IgD-negative memory B cell (primary cell): ENCODE data around the gene BAZ1B. TPM values are rescaled to one million over a fixed set of nuclear protein-coding genes. Genes with fewer than 3 reads are reported as not detected.
"Not testable (repeated sequence)": the region's sequence is repeated elsewhere in the genome, so short reads cannot be mapped to it uniquely, and the experiment has no call there.

Experiments used
- H3K27ac Mint-ChIP-seq, 3 donors: one replicate each; pipeline ENCODE4 v1.8.0; 2020 to 2022; ENCODE audit warnings: mild to moderate bottlenecking in 3 of 3, mixed read lengths in 3 of 3, moderate library complexity in 1 of 3
- H3K27me3 Mint-ChIP-seq: one replicate; pipeline ENCODE4 v1.8.0; 2021; ENCODE audit warnings: mixed read lengths
- H3K36me3 Mint-ChIP-seq: one replicate; pipeline ENCODE4 v1.8.0; 2020; ENCODE audit warnings: mild to moderate bottlenecking, mixed read lengths
- H3K4me1 Mint-ChIP-seq, 3 donors: one replicate each; pipeline ENCODE4 v1.8.0; 2020 to 2022; ENCODE audit warnings: mixed read lengths in 3 of 3, mild to moderate bottlenecking in 1 of 3
- H3K4me3 Mint-ChIP-seq, 4 donors: one replicate each; pipeline ENCODE4 v1.8.0; 2020 to 2022; ENCODE audit warnings: mild to moderate bottlenecking in 4 of 4, mixed read lengths in 4 of 4, moderate library complexity in 3 of 4
- H3K9me3 Mint-ChIP-seq, 3 donors: one replicate each; pipeline ENCODE4 v1.8.0; 2020 to 2021; ENCODE audit warnings: mixed read lengths in 3 of 3, mild to moderate bottlenecking in 1 of 3
- polyA plus RNA-seq: library from polyadenylated mRNA; unstranded; fragments of 300-500 nt; fragmentation: Illumina TruSeq; gene quantifications from one replicate; pipeline ENCODE4 v1.2.3, GENCODE V29; 2021

The BAZ1B gene
- polyA plus RNA-seq, 1 donor from 2014 or later = 22.4 TPM

DNA sequence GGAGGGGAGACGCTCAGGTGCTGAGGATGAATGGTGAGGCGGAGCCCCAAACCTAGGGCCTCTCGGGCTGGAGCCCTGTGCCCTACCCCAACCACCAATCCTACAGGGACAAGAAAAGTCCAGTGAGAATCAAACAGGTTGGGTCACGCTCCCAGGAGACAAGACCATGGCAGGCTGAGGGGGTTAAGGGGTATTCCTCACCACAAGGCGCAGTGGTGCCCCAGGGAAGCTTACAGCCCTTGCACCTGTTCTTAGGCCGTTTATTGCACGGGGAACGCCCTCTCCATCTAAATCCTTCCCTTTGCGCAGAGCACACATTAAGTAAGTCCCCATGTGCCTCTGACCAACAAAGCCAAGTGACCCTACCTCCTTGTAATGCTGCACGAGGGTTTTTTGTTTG is 85.0 kb downstream of the BAZ1B start:
- no peak overlapping the region for H3K27ac Mint-ChIP-seq

DNA sequence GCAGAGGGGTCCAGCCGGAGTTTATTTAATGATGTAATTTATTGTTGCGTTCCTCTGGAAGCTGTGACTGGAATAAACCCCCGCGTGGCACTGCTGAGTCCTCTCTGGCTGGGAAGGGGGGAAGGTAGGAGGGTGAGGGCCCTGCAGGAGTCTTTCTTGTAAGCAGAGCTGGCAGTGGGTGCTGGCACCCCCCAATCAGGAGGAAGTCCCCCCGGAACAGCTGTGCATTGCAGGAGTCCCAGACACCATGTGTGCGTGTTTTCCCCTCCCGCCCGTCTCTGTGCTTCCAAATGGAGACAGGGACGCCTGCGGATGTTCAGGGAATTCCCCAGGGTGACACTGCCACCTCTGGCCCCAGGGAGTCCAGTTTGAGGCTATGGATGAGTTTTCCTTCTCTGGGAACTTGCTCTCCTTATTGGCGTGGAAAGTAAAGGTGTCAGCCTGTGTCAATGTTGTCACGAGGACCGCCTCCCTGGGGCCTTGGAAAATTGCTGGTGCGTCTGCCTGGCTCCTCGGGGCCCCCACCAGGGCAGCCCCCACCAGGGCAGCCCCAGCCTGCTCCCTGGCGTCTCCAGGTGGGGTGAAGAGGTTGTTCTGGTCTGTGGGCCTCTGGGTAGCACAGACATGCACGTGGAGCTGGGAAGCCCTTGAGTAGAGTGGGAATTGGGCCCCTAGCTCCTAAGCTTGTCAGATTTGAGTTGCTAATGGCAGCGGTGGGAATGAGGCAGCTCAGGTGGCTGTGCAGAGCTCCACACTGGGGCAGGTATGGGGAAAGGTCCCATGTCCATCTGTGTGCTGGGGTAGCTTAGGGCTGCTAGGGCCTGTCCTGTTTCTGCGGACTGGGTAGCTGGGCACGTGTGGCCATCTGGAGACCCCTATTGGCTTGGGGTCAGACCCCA is 85.8 kb downstream of the BAZ1B start:
- H3K27ac Mint-ChIP-seq = no peak overlapping the region
- H3K36me3 Mint-ChIP-seq = no peaks in the 10 kb centered on the region
- peaks cover 0 to 5% (median 0%) of the 10 kb centered on the region in 3 donors for H3K9me3 Mint-ChIP-seq

More for the DNA sequence above, 85.0 kb downstream of the BAZ1B start:
- no peaks in the 10 kb centered on the region for H3K4me1 Mint-ChIP-seq
- H3K27me3 Mint-ChIP-seq = peaks cover 5% of the 10 kb centered on the region
- H3K4me3 Mint-ChIP-seq = no peak overlapping the region
- peaks cover 0 to 1% (median 0%) of the 10 kb centered on the region in 3 donors for H3K9me3 Mint-ChIP-seq
- H3K36me3 Mint-ChIP-seq = no peaks in the 10 kb centered on the region

DNA sequence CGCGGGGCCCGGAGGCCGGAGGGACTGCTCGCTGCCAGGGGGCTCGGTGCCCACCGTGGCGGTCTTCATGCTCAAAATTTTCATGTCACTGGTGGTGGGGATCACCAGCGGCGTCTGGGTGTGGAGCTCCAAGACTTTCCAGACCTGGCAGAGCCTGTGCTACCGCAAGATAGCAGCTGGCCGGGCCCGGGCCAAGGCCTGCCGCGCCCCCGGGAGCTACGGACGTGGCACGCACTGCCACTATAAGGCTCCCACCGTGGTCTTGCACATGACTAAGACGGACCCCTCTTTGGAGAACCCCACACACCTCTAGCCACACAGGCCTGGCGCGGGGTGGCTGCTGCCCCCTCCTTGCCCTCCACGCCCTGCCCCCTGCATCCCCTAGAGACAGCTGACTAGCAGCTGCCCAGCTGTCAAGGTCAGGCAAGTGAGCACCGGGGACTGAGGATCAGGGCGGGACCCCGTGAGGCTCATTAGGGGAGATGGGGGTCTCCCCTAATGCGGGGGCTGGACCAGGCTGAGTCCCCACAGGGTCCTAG is 86.6 kb downstream of the BAZ1B start:
- H3K27ac Mint-ChIP-seq = peak overlapping the region in 1 of 3 donors; percentile 71
- peaks cover 9% of the 10 kb centered on the region for H3K27me3 Mint-ChIP-seq
- H3K4me3 Mint-ChIP-seq = no peak overlapping the region
- H3K4me1 Mint-ChIP-seq = no peaks in the 10 kb centered on the region
- peaks cover 0 to 5% (median 0%) of the 10 kb centered on the region in 3 donors for H3K9me3 Mint-ChIP-seq
- no peaks in the 10 kb centered on the region for H3K36me3 Mint-ChIP-seq

More for the DNA sequence above, 85.8 kb downstream of the BAZ1B start:
- H3K4me3 Mint-ChIP-seq = peak overlapping the region in 1 of 4 donors; percentile 47
- H3K27me3 Mint-ChIP-seq = peaks cover 7% of the 10 kb centered on the region
- H3K4me1 Mint-ChIP-seq = no peaks in the 10 kb centered on the region

DNA sequence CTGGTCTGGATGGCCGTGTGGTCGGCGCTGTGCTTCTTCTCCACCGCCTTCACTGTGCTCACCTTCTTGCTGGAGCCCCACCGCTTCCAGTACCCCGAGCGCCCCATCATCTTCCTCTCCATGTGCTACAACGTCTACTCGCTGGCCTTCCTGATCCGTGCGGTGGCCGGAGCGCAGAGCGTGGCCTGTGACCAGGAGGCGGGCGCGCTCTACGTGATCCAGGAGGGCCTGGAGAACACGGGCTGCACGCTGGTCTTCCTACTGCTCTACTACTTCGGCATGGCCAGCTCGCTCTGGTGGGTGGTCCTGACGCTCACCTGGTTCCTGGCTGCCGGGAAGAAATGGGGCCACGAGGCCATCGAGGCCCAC is 87.4 kb downstream of the BAZ1B start:
- peak overlapping the region in 3 of 4 donors; percentile 68 to 79 (median 70) for H3K4me3 Mint-ChIP-seq
- H3K27me3 Mint-ChIP-seq = peaks cover 12% of the 10 kb centered on the region
- H3K36me3 Mint-ChIP-seq = no peaks in the 10 kb centered on the region
- H3K4me1 Mint-ChIP-seq = peaks cover 0 to 2% (median 0%) of the 10 kb centered on the region in 3 donors
- peak overlapping the region in 1 of 3 donors; percentile 71 for H3K27ac Mint-ChIP-seq
- H3K9me3 Mint-ChIP-seq = peaks cover 0 to 5% (median 0%) of the 10 kb centered on the region in 3 donors

DNA sequence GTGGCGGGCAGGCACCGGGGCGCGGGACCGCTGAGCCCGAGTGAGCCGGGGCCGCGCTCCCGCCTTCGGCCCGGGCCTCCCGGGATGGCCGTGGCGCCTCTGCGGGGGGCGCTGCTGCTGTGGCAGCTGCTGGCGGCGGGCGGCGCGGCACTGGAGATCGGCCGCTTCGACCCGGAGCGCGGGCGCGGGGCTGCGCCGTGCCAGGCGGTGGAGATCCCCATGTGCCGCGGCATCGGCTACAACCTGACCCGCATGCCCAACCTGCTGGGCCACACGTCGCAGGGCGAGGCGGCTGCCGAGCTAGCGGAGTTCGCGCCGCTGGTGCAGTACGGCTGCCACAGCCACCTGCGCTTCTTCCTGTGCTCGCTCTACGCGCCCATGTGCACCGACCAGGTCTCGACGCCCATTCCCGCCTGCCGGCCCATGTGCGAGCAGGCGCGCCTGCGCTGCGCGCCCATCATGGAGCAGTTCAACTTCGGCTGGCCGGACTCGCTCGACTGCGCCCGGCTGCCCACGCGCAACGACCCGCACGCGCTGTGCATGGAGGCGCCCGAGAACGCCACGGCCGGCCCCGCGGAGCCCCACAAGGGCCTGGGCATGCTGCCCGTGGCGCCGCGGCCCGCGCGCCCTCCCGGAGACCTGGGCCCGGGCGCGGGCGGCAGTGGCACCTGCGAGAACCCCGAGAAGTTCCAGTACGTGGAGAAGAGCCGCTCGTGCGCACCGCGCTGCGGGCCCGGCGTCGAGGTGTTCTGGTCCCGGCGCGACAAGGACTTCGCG is 88.0 kb downstream of the BAZ1B start:
- H3K9me3 Mint-ChIP-seq = peaks cover 0 to 5% (median 0%) of the 10 kb centered on the region in 3 donors
- peak overlapping the region in 1 of 3 donors; percentile 71 for H3K27ac Mint-ChIP-seq
- H3K4me3 Mint-ChIP-seq = peak overlapping the region in 2 of 4 donors; percentile 68 to 75

DNA sequence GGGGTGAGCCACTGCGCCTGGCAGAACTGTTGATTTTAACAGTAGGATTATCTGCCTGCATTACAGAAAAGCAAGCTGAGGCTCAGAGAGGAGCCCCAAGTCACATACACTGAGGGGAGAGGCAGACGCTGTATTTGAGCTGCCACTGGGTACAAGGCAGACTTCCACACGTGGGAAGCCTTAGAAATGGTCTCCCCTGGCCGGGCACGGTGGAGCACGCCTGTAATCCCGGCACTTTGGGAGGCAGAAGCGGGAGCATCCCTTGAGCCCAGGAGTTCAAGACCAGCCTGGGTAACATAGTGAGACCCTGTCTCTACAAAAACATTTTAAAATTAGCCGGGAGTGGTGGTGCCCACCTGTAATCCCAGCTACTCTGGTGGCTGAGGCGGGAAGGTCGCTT is 89.4 kb downstream of the BAZ1B start:
- Mint-ChIP-seq H3K27me3 (peaks cover 12% of the 10 kb centered on the region), H3K36me3 (no peaks in the 10 kb centered on the region), H3K4me3 (peak overlapping the region in 3 of 4 donors; percentile 43 to 84 (median 51)), H3K27ac (no peak overlapping the region), H3K9me3 (peaks cover 0 to 5% (median 0%) of the 10 kb centered on the region in 3 donors), H3K4me1 (peaks cover 0 to 2% (median 0%) of the 10 kb centered on the region in 3 donors)

More for the DNA sequence above, 88.0 kb downstream of the BAZ1B start:
- peaks cover 0 to 2% (median 0%) of the 10 kb centered on the region in 3 donors for H3K4me1 Mint-ChIP-seq
- peaks cover 12% of the 10 kb centered on the region for H3K27me3 Mint-ChIP-seq
- no peaks in the 10 kb centered on the region for H3K36me3 Mint-ChIP-seq

DNA sequence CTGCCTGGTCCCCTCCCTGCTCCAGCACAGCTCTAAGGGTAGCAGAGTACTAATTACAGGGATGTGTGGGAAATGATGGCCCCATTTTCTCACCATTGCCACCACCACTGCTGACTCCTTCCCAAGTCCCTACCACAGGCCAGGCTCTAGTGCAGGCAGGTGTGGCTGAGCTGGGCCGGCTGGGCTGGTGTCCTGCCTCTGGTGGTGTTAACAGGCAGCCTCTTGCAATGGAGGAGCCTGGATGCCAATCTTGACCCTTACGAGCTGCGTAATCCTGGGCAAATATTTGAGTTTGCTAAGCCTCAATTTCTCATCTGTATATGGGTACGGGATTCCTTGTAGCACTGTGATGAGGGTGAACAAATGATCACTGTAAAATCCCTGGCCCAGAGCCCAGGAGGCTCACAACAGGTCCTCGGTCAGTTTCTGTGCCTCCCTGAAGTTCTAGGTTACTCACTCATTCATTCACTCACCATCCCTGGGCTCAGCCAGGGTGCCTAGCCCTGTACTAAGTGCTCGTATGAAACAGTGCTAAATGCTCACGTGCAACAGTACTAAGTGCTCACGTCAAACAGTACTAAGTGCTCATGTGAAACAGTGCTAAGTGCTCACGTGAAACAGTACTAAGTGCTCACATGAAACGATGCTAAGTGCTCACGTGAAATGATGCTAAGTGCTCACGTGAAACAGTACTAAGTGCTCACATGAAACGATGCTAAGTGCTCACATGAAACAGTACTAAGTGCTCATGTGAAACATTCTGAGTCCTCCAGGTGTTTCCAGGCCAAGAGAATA is 90.9 kb downstream of the BAZ1B start:
- no peaks in the 10 kb centered on the region for H3K36me3 Mint-ChIP-seq
- peak overlapping the region in 1 of 3 donors; percentile 76 for H3K27ac Mint-ChIP-seq

DNA sequence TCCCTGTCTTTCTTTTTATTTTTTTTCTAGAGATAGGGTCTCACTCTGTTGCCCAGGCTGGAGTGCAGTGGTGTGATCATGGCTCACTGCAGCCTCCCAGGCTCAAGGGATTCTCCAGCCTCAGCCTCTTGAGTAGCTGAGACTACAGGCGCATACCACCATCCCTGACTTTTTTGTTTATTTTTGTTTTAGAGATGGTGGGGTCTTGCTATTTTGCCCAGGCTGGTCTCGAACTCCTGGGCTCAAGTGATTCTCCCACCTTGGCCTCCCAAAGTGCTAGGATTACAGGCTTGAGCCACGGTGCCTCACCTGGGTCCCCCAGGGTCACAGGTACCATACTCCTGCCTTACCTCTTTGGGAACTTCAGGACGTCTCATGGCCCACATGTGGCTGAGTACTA is 91.6 kb downstream of the BAZ1B start:
- H3K36me3 Mint-ChIP-seq, H3K4me1 Mint-ChIP-seq, H3K27ac Mint-ChIP-seq, H3K4me3 Mint-ChIP-seq, H3K9me3 Mint-ChIP-seq: not testable (repeated sequence)
- H3K27me3 Mint-ChIP-seq = peaks cover 19% of the 10 kb centered on the region

More for the DNA sequence above, 90.9 kb downstream of the BAZ1B start:
- Mint-ChIP-seq H3K4me3 (peak overlapping the region in 1 of 4 donors; percentile 8), H3K9me3 (peaks cover 0 to 5% (median 0%) of the 10 kb centered on the region in 3 donors), H3K27me3 (peaks cover 18% of the 10 kb centered on the region), H3K4me1 (peaks cover 0 to 2% (median 0%) of the 10 kb centered on the region in 3 donors)

DNA sequence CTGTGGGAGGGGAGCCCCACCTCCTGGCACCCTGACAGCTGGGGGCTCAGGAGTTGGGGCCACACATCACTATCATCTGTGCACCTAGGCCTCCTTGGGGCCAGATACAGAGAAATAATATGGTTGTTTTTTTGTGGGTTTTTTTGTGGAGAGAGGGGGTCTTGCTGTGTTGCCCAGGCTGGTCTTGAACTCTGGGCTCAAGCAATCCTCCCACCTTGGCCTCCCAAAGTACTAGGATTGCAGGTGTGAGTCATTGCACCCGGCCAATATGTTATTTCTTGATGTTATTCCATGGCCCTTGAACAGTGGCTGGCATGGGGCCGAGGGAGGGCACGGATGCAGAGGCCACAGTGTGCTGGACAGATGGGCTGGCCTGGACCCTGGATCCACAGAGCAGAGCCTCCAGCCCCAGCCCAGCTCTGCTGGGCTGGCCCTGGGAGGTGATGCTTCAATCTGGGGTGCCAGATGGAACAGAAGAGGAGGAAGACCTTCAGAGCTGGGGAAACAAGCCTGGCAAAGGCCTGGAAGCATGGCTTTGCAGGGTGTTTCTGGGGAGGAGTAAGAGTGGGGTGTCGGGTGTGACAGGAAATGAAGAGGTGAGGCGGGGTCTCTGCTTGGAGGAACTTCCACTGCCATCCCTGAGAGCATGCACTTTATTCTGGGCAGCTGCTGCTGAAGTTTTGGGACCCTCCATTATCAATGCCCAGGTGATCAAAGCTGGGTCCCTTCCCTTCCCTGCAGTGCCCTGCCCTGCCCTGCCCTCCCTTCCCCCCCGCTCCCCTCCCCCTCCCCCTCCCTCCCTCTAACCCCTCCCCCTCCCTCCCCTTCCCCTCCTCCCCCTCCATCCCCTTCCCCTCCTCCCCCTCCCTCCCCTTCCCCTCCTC is 92.2 kb downstream of the BAZ1B start:
- Mint-ChIP-seq H3K27me3 (peaks cover 19% of the 10 kb centered on the region), H3K4me3 (no peak overlapping the region), H3K27ac (no peak overlapping the region), H3K36me3 (no peaks in the 10 kb centered on the region), H3K9me3 (peaks cover 0 to 9% (median 0%) of the 10 kb centered on the region in 3 donors), H3K4me1 (peaks cover 0 to 2% (median 0%) of the 10 kb centered on the region in 3 donors)

DNA sequence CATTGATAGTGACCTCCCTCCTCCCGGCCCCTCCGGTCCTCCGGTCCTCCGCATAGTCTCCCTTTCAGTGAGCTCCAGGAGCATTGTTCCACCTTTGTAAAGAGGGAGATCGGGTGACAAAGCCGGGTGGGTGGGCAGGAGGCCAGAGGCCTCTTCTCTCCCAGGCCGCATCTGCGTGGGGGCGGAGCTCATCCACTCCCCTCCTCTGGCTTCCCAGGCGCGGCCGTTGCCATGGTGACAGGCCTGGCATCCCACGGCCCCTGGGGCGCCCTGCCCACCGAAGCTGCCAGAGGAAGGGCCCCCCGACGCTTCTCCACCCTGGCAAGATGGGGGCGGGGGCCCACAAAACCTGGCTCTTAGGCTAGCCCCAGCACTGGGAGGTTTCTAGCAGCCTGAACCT is 92.9 kb downstream of the BAZ1B start:
- Mint-ChIP-seq H3K9me3 (peaks cover 0 to 8% (median 0%) of the 10 kb centered on the region in 3 donors), H3K36me3 (no peaks in the 10 kb centered on the region), H3K4me3 (no peak overlapping the region), H3K27me3 (peaks cover 21% of the 10 kb centered on the region), H3K4me1 (peaks cover 0 to 2% (median 0%) of the 10 kb centered on the region in 3 donors), H3K27ac (no peak overlapping the region)

DNA sequence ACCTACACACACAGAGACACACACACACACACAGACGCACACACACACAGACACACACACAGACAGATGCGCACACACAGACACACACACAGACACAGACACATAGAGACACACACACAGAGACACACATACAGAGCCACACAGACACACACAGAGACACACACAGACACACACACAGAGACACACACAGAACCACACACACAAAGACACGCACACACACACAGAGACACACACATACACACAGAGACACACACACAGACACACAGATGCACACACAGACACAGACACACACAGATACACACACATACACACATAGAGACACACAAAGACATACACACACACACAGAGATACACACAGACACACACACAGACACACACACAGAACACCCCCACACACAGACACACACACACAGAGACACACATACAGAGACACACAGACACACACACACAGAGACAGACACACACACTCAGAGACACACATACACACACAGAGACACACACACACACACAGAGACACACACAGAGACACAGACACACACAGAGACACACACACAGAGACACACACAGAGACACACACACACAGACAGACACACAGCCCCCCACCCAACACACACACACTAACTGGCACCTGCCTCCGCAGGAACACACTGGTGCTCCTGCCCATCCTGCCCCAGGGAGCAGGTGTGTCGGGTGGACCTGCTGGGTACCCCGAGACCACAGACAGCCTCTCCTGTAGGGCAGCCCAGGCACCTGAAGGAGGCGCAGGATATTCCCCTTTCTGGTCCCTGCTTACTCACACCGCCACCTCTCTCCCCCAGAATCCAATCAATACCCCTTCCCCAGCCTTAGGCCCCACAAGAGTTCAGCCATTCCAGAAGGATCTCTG is 93.9 kb downstream of the BAZ1B start:
- Mint-ChIP-seq H3K36me3 (no peaks in the 10 kb centered on the region), H3K4me1 (peaks cover 0 to 2% (median 0%) of the 10 kb centered on the region in 3 donors), H3K27me3 (peaks cover 23% of the 10 kb centered on the region), H3K4me3 (no peak overlapping the region), H3K27ac (no peak overlapping the region), H3K9me3 (peaks cover 0 to 9% (median 0%) of the 10 kb centered on the region in 3 donors)

DNA sequence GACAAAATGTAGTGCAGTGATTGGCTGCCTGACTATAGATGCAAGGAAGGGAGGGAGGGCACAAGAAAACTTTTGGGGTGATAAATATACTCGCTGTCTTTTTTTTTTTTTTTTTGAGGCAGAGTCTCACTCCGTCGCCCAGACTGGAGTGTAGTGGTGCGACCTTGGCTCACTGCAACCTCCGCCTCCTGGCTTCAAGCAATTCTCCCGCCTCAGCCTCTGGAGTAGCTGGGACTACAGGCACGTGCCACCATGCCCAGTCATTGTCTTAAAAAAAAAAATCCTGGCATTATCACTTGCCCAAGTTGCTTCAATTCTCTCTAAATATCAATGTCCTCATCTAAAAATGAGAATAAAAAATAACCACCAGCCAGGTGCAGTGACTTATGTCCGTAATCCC is 96.1 kb downstream of the BAZ1B start:
- H3K27ac Mint-ChIP-seq = no peak overlapping the region
- H3K4me3 Mint-ChIP-seq = no peak overlapping the region
- peaks cover 16% of the 10 kb centered on the region for H3K27me3 Mint-ChIP-seq
- peaks cover 0 to 2% (median 0%) of the 10 kb centered on the region in 3 donors for H3K4me1 Mint-ChIP-seq
- no peaks in the 10 kb centered on the region for H3K36me3 Mint-ChIP-seq
- H3K9me3 Mint-ChIP-seq = peaks cover 0 to 5% (median 0%) of the 10 kb centered on the region in 3 donors
